NCI-H2196 treated with DMSO at 0.1 percent for 48 hours (cell line): ENCODE measurements around the gene MAPKAP1.

Experiments
- DNase-seq: peaks from one replicate; lab custom pipeline; 2025; ENCODE audit not compliant: unreplicated experiment; lab: John Stamatoyannopoulos, UW

MAPKAP1 gene

GRCh38 chr9:125437771-125438221 is 269.2 kb downstream of the MAPKAP1 start:
- no peak for DNase-seq

GRCh38 chr9:125436613-125437443 is 270.2 kb downstream of the MAPKAP1 start:
- no peak for DNase-seq

- no peak for DNase-seq
These were observed 271.0 kb downstream of the MAPKAP1 start for GRCh38 chr9:125435776-125436612.

- DNase-seq = no peak
These were observed 271.8 kb downstream of the MAPKAP1 start for GRCh38 chr9:125434986-125435775.

- DNase-seq = no peak
These were observed 273.5 kb downstream of the MAPKAP1 start for GRCh38 chr9:125433461-125434011.

GRCh38 chr9:125432715-125433385 is 274.2 kb downstream of the MAPKAP1 start:
- no peak for DNase-seq

GRCh38 chr9:125431741-125432271 is 275.2 kb downstream of the MAPKAP1 start:
- DNase-seq = no peak

- DNase-seq = no peak
These were observed 276.0 kb downstream of the MAPKAP1 start for GRCh38 chr9:125431012-125431305.

- DNase-seq = no peak
These were observed 276.6 kb downstream of the MAPKAP1 start for GRCh38 chr9:125430161-125431011.

GRCh38 chr9:125429476-125430160 is 277.4 kb downstream of the MAPKAP1 start:
- no peak for DNase-seq

GRCh38 chr9:125428902-125429467 is 278.0 kb downstream of the MAPKAP1 start:
- DNase-seq = no peak

GRCh38 chr9:125428060-125428901 is 278.7 kb downstream of the MAPKAP1 start:
- DNase-seq = no peak

GRCh38 chr9:125427556-125427955 is 279.5 kb downstream of the MAPKAP1 start:
- DNase-seq = no peak

- no peak for DNase-seq
These were observed 280.1 kb downstream of the MAPKAP1 start for GRCh38 chr9:125426926-125427325.

- no peak for DNase-seq
These were observed 281.0 kb downstream of the MAPKAP1 start for GRCh38 chr9:125425901-125426515.

- no peak for DNase-seq
These were observed 281.7 kb downstream of the MAPKAP1 start for GRCh38 chr9:125425170-125425897.
